NCI-H774 (cell line): ENCODE measurements around the gene FBXO28.
A peak's percentile ranks its signal among the peaks of the same experiment; 100 is the strongest.
"Not testable (repeated sequence)": the region's sequence is repeated elsewhere in the genome, so short reads cannot be mapped to it uniquely, and the experiment has no call there.

ENCODE experiments used
- DNase-seq: peaks from one replicate; lab custom pipeline; 2025; lab: John Stamatoyannopoulos, UW

Gene FBXO28

GRCh38 chr1:224188286-224188685, 74.4 kb downstream of the FBXO28 start:
- no peak for DNase-seq

- DNase-seq = no peak
Measured at GRCh38 chr1:224189561-224189960, 75.7 kb downstream of the FBXO28 start.

- DNase-seq = no peak
Measured at GRCh38 chr1:224192082-224192788, 78.3 kb downstream of the FBXO28 start.

- DNase-seq = no peak
Measured at GRCh38 chr1:224193319-224193966, 79.5 kb downstream of the FBXO28 start.

- DNase-seq = no peak
Measured at GRCh38 chr1:224196813-224197600, 83.1 kb downstream of the FBXO28 start.

GRCh38 chr1:224198572-224198971, 84.7 kb downstream of the FBXO28 start:
- DNase-seq = no peak

GRCh38 chr1:224199679-224200078, 85.8 kb downstream of the FBXO28 start:
- DNase-seq = no peak

- DNase-seq = no peak
Measured at GRCh38 chr1:224201383-224201782, 87.5 kb downstream of the FBXO28 start.

- DNase-seq = no peak
Measured at GRCh38 chr1:224201853-224202252, 87.9 kb downstream of the FBXO28 start.

- no peak for DNase-seq
Measured at GRCh38 chr1:224203243-224204016, 89.5 kb downstream of the FBXO28 start.

GRCh38 chr1:224205438-224205840, 91.5 kb downstream of the FBXO28 start:
- no peak for DNase-seq

GRCh38 chr1:224205931-224206538, 92.1 kb downstream of the FBXO28 start:
- not testable (repeated sequence) for DNase-seq

GRCh38 chr1:224211206-224211962, 97.5 kb downstream of the FBXO28 start:
- DNase-seq = peak; percentile 58
